HepG2 (cell line): Measurements from ENCODE around the gene KCTD19. TPM values are rescaled to one million over a fixed set of nuclear protein-coding genes. Genes with fewer than 3 reads are reported as not detected.

ENCODE experiments used
- EED ChIP-seq: sonication (generic); formaldehyde crosslinking; IDR thresholded peaks from 2 replicates; pipeline ENCODE4 v1.5.0; 2020; ENCODE audit warnings: mild to moderate bottlenecking, missing genetic modification reagents
- FOXA3 ChIP-seq: IDR thresholded peaks from 2 replicates; pipeline ENCODE4 v1.6.1; 2016; ENCODE audit warnings: missing genetic modification reagents, missing compliant biosample characterization
- GATAD1 ChIP-seq: IDR thresholded peaks from 2 replicates; pipeline ENCODE4 v1.6.1; 2016; ENCODE audit warnings: missing genetic modification reagents, missing compliant biosample characterization
- GLI4 ChIP-seq: sonication (generic); formaldehyde crosslinking; IDR thresholded peaks from 2 replicates; pipeline ENCODE4 v1.5.1; 2020; ENCODE audit warnings: missing genetic modification reagents, mild to moderate bottlenecking, moderate library complexity, borderline replicate concordance
- HMGA1 ChIP-seq: sonication (generic); formaldehyde crosslinking; conservative IDR thresholded peaks from 2 replicates; pipeline ENCODE4 v1.4.0; 2020; ENCODE audit warnings: missing genetic modification reagents
- HNRNPK ChIP-seq: fragments of 200-400 bp; formaldehyde crosslinking; IDR thresholded peaks from 2 replicates; pipeline ENCODE4 v1.6.1; 2018; ENCODE audit warnings: low read length, low read depth, moderate library complexity, mild to moderate bottlenecking; ENCODE audit not compliant: poor library complexity, severe bottlenecking
- IRX3 ChIP-seq: sonication (generic); formaldehyde crosslinking; IDR thresholded peaks from 2 replicates; pipeline ENCODE4 v1.8.1; 2023; ENCODE audit warnings: mild to moderate bottlenecking, low read depth, missing genetic modification reagents, borderline replicate concordance
- KDM3A ChIP-seq: IDR thresholded peaks from 2 replicates; pipeline ENCODE4 v1.6.1; 2018; ENCODE audit warnings: low read depth, missing compliant biosample characterization
- KLF16 ChIP-seq, 2 experiments: sonication (generic) in 1 of 2; formaldehyde crosslinking in 1 of 2; IDR thresholded peaks; 2 replicates each; pipeline versions ENCODE4 v1.6.1 to v1.8.0; 2016 to 2023; ENCODE audit warnings: missing genetic modification reagents in 2 of 2, missing compliant biosample characterization in 1 of 2
- NFKBIZ ChIP-seq: IDR thresholded peaks from 2 replicates; pipeline ENCODE4 v1.6.1; 2018; ENCODE audit warnings: missing genetic modification reagents, missing compliant biosample characterization
- PAX8 ChIP-seq: sonication (generic); formaldehyde crosslinking; IDR thresholded peaks from 2 replicates; pipeline ENCODE4 v1.8.0; 2022; ENCODE audit warnings: mild to moderate bottlenecking, missing genetic modification reagents, borderline replicate concordance
- RFX5 ChIP-seq: IDR thresholded peaks from 2 replicates; pipeline ENCODE4 v1.6.1; 2011; ENCODE audit warnings: low read depth, low read length, improper control_type of control experiment
- SALL1 ChIP-seq: sonication (generic); formaldehyde crosslinking; IDR thresholded peaks from 2 replicates; pipeline ENCODE4 v1.8.0; 2022; ENCODE audit warnings: mild to moderate bottlenecking, missing genetic modification reagents
- SMC3 ChIP-seq: IDR thresholded peaks from 2 replicates; pipeline ENCODE4 v1.6.1; 2011; ENCODE audit warnings: low read length, improper control_type of control experiment
- SNAI1 ChIP-seq: sonication (generic); formaldehyde crosslinking; IDR thresholded peaks from 2 replicates; pipeline ENCODE4 v1.5.0; 2020; ENCODE audit warnings: mild to moderate bottlenecking, missing genetic modification reagents, borderline replicate concordance
- U2AF1 ChIP-seq: fragments of 200-400 bp; formaldehyde crosslinking; optimal IDR thresholded peaks from 2 replicates; pipeline ENCODE3; 2017; ENCODE audit warnings: mild to moderate bottlenecking, low read depth, low read length
- ZBTB38 ChIP-seq: sonication (generic); formaldehyde crosslinking; IDR thresholded peaks from 2 replicates; pipeline ENCODE4 v1.5.1; 2020; ENCODE audit warnings: mild to moderate bottlenecking, missing genetic modification reagents
- ZNF292 ChIP-seq: sonication (generic); formaldehyde crosslinking; IDR thresholded peaks from 2 replicates; pipeline ENCODE4 v1.8.1; 2022; ENCODE audit warnings: mild to moderate bottlenecking, low read depth, missing genetic modification reagents, borderline replicate concordance
- ZNF317 ChIP-seq: sonication (generic); formaldehyde crosslinking; IDR thresholded peaks from 2 replicates; pipeline ENCODE4 v1.5.0; 2020; ENCODE audit warnings: mild to moderate bottlenecking, missing genetic modification reagents
- ZNF713 ChIP-seq: sonication (generic); formaldehyde crosslinking; IDR thresholded peaks from 2 replicates; pipeline ENCODE4 v1.4.0; 2020; ENCODE audit warnings: mild to moderate bottlenecking, missing genetic modification reagents
- ZNF878 ChIP-seq: sonication (generic); formaldehyde crosslinking; IDR thresholded peaks from 2 replicates; pipeline ENCODE4 v1.8.1; 2023; ENCODE audit warnings: mild to moderate bottlenecking, missing genetic modification reagents, moderate library complexity
- polyA plus RNA-seq, 8 experiments: library from polyadenylated mRNA; depleted of rRNA in 3 of 8; stranded (reverse) in 7 of 8; unstranded in 1 of 8; fragments of >200 nt; fragmentation: Illumina TruSeq in 4 of 8; extraction: Trizol in 4 of 8; gene quantifications; 2 replicates each; pipeline versions ENCODE4 v1.2.1 to v1.2.3, GENCODE V29; 2011 to 2016; ENCODE audit warnings: low read depth in 4 of 8, missing spikeins in 1 of 8, mixed read lengths in 1 of 8; ENCODE audit not compliant: insufficient read depth in 1 of 8
- total RNA-seq, 5 experiments: library from RNA; depleted of rRNA; stranded (reverse); fragments of >200 nt; fragmentation: Illumina TruSeq; extraction: Trizol; gene quantifications; 2 replicates each; pipeline ENCODE4 v1.2.3, GENCODE V29; 2016; ENCODE audit warnings: low read depth in 1 of 5
- TF ChIP-seq, protein P1 (sequence below): sonication (generic); formaldehyde crosslinking; IDR thresholded peaks from 2 replicates; pipeline ENCODE4 v1.9.0; 2021; ENCODE audit warnings: missing genetic modification reagents, mild to moderate bottlenecking, borderline replicate concordance
- TF ChIP-seq, protein P2 (sequence below): sonication (generic); formaldehyde crosslinking; IDR thresholded peaks from 2 replicates; pipeline ENCODE4 v1.4.0; 2020; ENCODE audit warnings: missing genetic modification reagents
- TF ChIP-seq, protein P3 (sequence below): sonication (generic); formaldehyde crosslinking; IDR thresholded peaks from 2 replicates; pipeline ENCODE4 v1.5.0; 2020; ENCODE audit warnings: missing genetic modification reagents
- TF ChIP-seq, protein P4 (sequence below): sonication (generic); formaldehyde crosslinking; conservative IDR thresholded peaks from 2 replicates; pipeline ENCODE4 v1.4.0; 2020; ENCODE audit warnings: missing genetic modification reagents

KCTD19 gene
- total and polyA plus RNA-seq, 2 of the 13 experiments (the other 11 are each of a cell fraction or from before 2014, with no cell fraction given): not detected

DNA sequence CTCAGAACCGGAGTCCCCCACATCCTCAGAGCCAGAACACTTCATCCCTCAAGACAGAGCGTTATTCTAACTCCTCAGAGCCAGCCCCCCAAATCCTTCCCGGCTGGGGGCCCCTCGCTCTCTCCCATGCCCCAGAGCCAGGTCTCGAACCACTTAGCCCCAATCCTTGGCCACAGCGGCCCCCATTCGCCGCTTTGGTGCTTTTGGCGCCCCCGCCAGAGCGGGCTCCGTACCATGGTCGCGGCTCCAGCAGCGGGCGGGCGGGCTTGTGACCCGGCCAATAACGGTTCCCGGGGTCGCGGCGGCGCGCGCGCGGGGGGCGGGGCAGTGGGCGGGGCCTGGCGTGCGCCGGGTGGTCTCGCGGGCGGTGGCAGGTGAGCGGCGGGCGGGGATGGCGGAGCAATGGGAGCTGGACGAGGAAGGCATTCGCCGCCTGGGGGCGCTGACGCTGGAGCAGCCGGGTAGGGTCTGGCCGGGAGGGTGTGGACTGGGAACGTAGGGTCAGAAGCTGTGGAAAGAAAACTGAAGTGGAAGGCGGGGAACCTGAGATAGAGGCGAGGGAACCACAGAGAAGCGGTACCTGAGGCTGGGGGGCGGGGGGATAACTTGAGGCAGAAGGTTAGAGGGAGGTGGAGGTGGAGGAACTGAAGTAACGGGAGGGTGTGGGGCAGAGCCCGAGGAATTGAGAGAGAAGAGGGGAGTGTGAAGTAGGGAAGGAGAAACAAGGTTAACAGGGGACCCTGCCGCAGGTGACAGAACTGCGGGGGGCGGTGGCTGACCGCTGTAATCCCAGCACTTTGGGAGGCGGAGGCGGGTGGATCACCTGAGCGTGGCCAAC is at the start of gene KCTD19, which contains the start of gene LRRC36 (continued):
- TF ChIP-seq, protein P1, sequence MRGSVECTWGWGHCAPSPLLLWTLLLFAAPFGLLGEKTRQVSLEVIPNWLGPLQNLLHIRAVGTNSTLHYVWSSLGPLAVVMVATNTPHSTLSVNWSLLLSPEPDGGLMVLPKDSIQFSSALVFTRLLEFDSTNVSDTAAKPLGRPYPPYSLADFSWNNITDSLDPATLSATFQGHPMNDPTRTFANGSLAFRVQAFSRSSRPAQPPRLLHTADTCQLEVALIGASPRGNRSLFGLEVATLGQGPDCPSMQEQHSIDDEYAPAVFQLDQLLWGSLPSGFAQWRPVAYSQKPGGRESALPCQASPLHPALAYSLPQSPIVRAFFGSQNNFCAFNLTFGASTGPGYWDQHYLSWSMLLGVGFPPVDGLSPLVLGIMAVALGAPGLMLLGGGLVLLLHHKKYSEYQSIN (CRISPR knock-in tag): no peak
- TF ChIP-seq, protein P2, sequence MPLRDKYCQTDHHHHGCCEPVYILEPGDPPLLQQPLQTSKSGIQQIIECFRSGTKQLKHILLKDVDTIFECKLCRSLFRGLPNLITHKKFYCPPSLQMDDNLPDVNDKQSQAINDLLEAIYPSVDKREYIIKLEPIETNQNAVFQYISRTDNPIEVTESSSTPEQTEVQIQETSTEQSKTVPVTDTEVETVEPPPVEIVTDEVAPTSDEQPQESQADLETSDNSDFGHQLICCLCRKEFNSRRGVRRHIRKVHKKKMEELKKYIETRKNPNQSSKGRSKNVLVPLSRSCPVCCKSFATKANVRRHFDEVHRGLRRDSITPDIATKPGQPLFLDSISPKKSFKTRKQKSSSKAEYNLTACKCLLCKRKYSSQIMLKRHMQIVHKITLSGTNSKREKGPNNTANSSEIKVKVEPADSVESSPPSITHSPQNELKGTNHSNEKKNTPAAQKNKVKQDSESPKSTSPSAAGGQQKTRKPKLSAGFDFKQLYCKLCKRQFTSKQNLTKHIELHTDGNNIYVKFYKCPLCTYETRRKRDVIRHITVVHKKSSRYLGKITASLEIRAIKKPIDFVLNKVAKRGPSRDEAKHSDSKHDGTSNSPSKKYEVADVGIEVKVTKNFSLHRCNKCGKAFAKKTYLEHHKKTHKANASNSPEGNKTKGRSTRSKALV (CRISPR knock-in tag): 0 out of 2 replicates have a peak, but pooled peaks have one; percentile 52
- TF ChIP-seq NFKBIZ: no peak
- TF ChIP-seq U2AF1: no peak
- no peak; the same call in 1 of the 2 replicates for TF ChIP-seq SALL1
- TF ChIP-seq, protein P3, sequence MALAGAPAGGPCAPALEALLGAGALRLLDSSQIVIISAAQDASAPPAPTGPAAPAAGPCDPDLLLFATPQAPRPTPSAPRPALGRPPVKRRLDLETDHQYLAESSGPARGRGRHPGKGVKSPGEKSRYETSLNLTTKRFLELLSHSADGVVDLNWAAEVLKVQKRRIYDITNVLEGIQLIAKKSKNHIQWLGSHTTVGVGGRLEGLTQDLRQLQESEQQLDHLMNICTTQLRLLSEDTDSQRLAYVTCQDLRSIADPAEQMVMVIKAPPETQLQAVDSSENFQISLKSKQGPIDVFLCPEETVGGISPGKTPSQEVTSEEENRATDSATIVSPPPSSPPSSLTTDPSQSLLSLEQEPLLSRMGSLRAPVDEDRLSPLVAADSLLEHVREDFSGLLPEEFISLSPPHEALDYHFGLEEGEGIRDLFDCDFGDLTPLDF (CRISPR knock-in tag): peak; percentile 78
- TF ChIP-seq RFX5: no peak
- no peak for TF ChIP-seq ZNF713 (CRISPR knock-in tag)
- TF ChIP-seq HMGA1: no peak
- TF ChIP-seq FOXA3 (CRISPR knock-in tag): no peak
- TF ChIP-seq ZBTB38 (CRISPR knock-in tag): peak; percentile 8; the same call in 1 of the 2 replicates
- TF ChIP-seq SMC3: peak; percentile 18; the same call in 1 of the 2 replicates
- TF ChIP-seq KDM3A (CRISPR knock-in tag): peak; percentile 15; the same call in 1 of the 2 replicates
- peak; percentile 45; the same call in 1 of the 2 replicates for TF ChIP-seq GATAD1 (CRISPR knock-in tag)
- TF ChIP-seq GLI4: no peak
- no peak for TF ChIP-seq PAX8 (CRISPR knock-in tag)
- TF ChIP-seq IRX3: 0 out of 2 replicates have a peak, but pooled peaks have one; percentile 38
- peak; percentile 15 for TF ChIP-seq HNRNPK
- TF ChIP-seq, protein P4, sequence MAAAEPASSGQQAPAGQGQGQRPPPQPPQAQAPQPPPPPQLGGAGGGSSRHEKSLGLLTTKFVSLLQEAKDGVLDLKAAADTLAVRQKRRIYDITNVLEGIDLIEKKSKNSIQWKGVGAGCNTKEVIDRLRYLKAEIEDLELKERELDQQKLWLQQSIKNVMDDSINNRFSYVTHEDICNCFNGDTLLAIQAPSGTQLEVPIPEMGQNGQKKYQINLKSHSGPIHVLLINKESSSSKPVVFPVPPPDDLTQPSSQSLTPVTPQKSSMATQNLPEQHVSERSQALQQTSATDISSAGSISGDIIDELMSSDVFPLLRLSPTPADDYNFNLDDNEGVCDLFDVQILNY: 0 out of 2 replicates have a peak, but pooled peaks have one; percentile 24
- TF ChIP-seq ZNF878: no peak
- no peak for TF ChIP-seq KLF16 (CRISPR knock-in tag; IDR thresholded peaks at IDR 0.05)
- 0 out of 2 replicates have a peak, but pooled peaks have one; percentile 26 for TF ChIP-seq ZNF317 (CRISPR knock-in tag)
- no peak for TF ChIP-seq EED (CRISPR knock-in tag)
- no peak for TF ChIP-seq SNAI1 (CRISPR knock-in tag)
- TF ChIP-seq ZNF292: no peak
